HG03378 (cell line): ENCODE data around the gene VEGFC.

Experiments used
- ATAC-seq: cut with Tn5 transposase; IDR thresholded peaks from one replicate; pipeline ENCODE4 v1.9.1; 2021; ENCODE audit warnings: mild to moderate bottlenecking, moderate library complexity; ENCODE audit not compliant: unreplicated experiment

Gene VEGFC

GRCh38 chr4:176798540-176798939 lies 5.8 kb upstream of the VEGFC start:
- ATAC-seq, result no peak

- ATAC-seq, result no peak
Measured at GRCh38 chr4:176795441-176795840, 2.7 kb upstream of the VEGFC start.

GRCh38 chr4:176794651-176795050 lies 1.9 kb upstream of the VEGFC start:
- ATAC-seq, result no peak

GRCh38 chr4:176794151-176794550 lies 1.4 kb upstream of the VEGFC start:
- no peak for ATAC-seq

- no peak for ATAC-seq
Measured at GRCh38 chr4:176793060-176793605, 411 bp upstream of the VEGFC start.

GRCh38 chr4:176791591-176792325 lies 964 bp downstream of the VEGFC start:
- ATAC-seq, result no peak

- ATAC-seq, result no peak
Measured at GRCh38 chr4:176790398-176790797, 2.3 kb downstream of the VEGFC start.

- ATAC-seq, result peak; percentile 79
Measured at GRCh38 chr4:176789955-176790354, 2.8 kb downstream of the VEGFC start.

GRCh38 chr4:176788971-176789370 lies 3.8 kb downstream of the VEGFC start:
- ATAC-seq, result no peak

GRCh38 chr4:176788248-176788647 lies 4.5 kb downstream of the VEGFC start:
- no peak for ATAC-seq

- no peak for ATAC-seq
Measured at GRCh38 chr4:176784816-176785215, 7.9 kb downstream of the VEGFC start.

- no peak for ATAC-seq
Measured at GRCh38 chr4:176782794-176783193, 9.9 kb downstream of the VEGFC start.

- ATAC-seq, result no peak
Measured at GRCh38 chr4:176782191-176782590, 10.5 kb downstream of the VEGFC start.

GRCh38 chr4:176781739-176782100 lies 11.0 kb downstream of the VEGFC start:
- no peak for ATAC-seq

GRCh38 chr4:176780995-176781738 lies 11.6 kb downstream of the VEGFC start:
- no peak for ATAC-seq

GRCh38 chr4:176779421-176779820 lies 13.3 kb downstream of the VEGFC start:
- ATAC-seq, result no peak

- ATAC-seq, result no peak
Measured at GRCh38 chr4:176778491-176778890, 14.2 kb downstream of the VEGFC start.

GRCh38 chr4:176778063-176778462 lies 14.7 kb downstream of the VEGFC start:
- ATAC-seq, result no peak

- ATAC-seq, result no peak
Measured at GRCh38 chr4:176775338-176775737, 17.4 kb downstream of the VEGFC start.

- ATAC-seq, result no peak
Measured at GRCh38 chr4:176774852-176775251, 17.9 kb downstream of the VEGFC start.

GRCh38 chr4:176769514-176769913 lies 23.2 kb downstream of the VEGFC start:
- no peak for ATAC-seq

- ATAC-seq, result no peak
Measured at GRCh38 chr4:176767183-176767582, 25.5 kb downstream of the VEGFC start.
